CD4-positive, alpha-beta T cell treated with Interleukin-2 at 100 ng/mL for 4 hours (primary cell): ENCODE data around the gene CLTCL1.
"Not testable (repeated sequence)": the region's sequence is repeated elsewhere in the genome, so short reads cannot be mapped to it uniquely, and the experiment has no call there.

Experiments used
- DNase-seq: peaks from one replicate; pipeline ENCODE4 v3.0.0-alpha.2; 2020; ENCODE audit warnings: low spot score

CLTCL1 gene

DNA sequence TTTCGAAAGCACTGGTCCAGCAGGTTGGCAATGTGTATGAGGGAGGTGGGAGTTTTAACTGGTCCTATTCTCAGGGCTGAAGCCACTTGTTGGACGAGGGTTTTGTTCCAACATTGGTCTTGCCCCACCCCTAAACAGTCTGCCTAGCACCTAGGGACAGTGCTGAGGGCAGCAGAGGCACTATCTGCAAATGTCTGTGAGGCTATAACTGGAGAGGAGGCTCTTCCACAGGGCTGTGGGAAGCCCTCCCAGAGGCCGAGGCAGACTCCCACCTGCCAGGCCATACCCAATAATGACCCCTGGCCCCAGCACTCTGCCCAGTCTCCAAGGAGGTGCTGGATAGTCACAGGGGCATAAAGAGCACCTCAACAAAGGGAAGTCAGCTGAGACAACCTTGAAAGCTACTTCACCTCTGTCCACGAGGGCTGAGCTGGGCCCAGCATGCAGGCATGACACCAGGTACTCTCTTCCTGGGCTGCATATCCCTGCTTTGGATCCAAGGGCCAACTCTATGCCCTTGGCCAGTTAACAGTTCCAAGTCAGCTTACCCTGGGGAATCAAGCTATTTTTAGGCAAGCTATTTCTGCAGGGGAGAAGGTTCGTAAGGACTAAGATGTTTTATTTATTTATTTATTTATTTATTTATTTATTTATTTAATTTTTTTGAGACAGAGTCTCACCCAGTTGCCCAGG is 72.8 kb downstream of the CLTCL1 start:
- no peak for DNase-seq

DNA sequence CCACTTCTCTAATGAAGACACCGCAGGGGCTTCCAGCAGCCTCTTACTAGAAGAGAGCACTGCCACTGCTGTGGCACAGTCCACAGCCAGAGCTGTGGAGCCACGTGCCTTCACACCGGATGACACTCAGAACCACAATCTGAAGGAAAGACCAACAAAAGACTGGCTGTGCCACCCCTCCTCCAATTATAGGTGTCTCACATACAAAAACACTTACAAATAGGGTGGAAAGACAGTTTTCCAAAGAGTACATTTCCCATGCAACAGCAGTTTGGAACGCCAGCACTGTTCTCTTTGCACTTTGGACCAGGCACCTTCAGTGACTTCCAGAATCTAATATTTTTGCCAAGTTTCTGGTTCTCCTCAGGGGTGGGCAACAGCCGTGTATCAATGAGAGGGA is 74.9 kb downstream of the CLTCL1 start:
- no peak for DNase-seq

DNA sequence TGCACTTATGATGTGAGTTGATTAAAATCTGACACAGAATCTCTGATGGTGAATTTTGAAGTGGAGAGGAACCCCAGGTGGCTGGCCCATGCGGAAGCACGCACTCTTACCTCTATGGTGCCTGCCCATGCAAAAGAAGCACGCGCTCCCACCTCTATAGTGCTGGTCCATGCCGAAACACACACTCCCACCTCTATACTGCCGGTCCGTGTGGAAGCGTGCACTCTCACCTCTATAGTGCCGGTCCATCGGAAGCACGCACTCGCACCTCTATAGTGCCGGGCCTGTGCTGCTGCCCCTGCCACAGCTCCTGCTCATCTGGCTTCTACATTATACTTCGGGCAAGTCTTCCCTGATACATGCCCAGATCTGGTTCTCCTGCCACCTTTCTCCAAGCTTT is 76.2 kb downstream of the CLTCL1 start:
- DNase-seq, result no peak

DNA sequence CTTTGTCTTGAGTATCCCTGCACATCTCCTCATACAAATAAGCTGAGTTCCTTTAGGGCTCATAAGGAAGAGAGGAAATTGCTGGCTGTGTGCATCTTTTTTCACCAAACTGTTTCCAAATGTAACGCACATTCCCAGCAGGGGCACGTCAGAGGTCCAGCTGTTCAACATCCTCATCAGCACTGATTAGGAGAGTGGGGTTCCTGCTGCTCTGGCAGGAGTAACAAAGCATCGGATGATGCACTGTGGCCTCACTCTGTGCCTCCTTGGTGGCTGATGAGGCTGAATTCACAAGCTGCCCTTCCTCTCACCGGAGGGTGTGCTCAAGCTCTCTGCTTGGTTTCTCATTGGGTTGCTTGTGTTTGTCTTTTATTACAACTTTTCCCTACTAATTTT is 77.4 kb downstream of the CLTCL1 start:
- DNase-seq, result no peak

DNA sequence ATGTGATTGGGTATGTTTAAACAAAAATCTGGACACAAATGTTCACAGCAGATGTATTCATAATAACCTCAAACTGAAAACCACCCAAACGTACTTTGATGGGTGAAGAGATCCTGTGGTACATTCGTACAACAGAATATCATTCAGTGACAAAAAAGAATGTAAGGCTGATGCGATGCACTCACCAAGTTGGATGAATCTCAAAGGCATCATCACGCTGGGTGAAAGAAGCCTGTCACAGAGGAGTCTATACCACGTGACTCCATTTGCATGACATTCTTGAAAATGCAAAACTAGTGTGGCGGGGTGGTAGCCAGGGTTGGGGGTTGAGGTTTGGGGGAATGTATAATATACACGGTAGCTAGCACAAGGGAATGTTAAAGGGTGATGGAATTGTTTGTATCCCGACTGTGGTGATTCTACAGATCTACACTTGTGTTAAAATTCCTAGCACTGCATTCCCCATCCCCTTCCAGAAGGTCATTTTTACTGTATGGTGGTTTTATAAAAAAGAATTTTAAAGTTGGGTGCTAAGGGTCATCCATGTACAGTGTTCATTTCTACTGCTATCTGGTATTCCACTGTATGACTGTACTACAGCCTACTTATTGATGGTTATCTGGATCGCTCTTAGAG is 78.0 kb downstream of the CLTCL1 start:
- DNase-seq, result no peak

DNA sequence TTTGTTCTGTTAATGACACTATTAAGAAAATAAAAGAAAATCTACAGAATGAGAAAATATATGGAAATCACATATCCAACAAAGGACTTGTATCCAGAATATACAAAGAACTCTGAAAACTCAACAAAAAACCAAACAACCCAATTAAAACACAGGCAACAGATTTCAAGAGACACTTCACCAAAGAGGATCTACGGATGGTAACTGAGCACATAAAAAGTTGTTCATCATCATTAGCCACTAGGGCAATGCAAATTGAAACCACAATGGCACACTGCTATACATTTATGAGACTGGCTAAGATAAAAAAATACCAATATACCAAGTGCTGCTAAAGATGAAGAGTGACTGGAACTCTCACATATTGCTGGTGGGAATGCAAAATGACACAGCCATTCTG is 78.5 kb downstream of the CLTCL1 start:
- no peak for DNase-seq

DNA sequence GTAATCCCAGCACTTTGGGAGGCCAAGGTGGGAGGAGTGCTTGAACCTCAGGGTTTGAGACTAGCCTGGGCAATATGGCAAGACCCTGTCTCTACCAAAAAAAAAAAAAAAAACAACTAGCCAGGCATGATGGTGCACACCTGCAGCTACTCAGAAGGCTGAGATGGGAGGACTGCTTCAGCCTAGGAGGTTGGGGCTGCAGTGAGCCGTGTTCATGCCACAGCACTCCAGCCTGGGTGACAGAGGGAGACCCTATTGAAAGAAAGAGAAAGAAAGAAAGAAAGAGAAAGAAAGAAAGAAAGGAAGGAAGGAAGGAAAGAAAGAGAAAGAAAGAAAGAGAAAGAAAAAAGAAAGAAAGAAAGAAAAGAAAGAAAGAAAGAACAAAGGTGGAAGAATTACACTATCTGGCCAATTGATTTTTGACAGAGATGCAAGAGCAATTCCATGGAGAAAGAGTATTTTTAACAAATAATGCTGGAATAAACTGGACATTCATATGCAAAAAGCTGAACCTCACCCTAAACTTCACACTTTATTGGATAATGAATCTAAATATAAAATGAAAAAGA is 79.1 kb downstream of the CLTCL1 start:
- no peak for DNase-seq

DNA sequence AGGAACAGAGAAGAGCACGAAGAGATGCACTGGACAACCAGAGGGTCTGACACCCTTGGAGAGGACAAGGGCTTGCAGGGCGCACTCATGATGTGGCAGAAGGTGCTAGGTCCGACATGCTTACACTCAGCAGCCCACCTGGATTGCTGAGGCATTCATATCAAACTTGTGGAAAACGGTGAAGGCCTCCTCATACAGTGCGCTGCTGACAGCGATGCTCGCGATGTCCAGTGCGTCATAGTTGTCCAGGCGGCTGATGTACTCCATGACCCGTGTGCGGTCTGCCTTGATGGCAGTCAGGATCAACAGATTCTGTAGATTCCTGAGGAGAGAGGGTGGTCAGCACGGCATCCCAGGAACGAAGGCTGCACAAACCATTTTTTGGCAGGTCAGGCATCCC is 81.3 kb downstream of the CLTCL1 start:
- DNase-seq, result no peak

DNA sequence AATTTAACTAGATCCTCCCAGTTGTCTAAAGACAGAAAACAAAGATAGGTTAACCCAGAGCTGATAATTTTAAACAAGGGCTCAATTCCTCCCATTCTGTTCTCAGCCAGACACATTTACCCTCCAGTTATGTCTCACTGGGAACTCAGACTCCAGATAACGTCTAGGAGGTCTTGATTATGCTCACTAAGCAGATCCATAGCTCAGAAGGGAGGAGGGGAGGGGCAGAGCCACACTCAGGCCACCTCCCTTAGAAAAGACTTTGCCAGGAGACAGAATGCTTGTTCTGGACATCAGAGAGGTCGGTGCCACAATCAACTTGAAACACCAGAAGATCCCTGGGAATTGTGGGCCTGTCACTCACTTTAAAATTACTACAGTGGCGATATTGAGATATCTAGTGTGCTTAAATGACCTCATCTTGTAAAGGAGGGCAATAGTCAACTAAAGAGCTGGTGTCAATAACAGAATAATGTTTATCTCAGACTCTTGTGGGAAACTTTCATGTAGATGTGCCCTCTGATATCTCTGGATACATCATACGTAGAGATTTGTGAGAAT is 83.2 kb downstream of the CLTCL1 start:
- no peak for DNase-seq

DNA sequence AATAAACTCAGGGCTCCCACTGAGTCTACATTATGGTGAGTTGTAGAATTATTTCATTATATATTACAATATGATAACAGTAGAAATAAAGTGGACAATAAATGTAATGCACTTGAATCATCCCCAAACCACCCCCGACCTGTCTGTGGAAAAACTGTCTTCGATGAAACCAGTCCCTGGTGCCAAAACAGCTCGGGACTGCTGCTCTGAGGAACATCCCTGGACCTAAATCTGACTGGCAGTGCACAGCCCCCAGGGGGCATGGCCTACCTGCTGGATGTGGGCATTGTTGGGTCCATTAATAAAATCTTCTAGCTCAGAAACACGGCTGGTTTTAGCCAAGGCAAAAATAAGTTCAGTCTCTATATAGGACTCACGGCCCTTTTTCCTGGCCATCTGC is 83.6 kb downstream of the CLTCL1 start:
- DNase-seq, result no peak

DNA sequence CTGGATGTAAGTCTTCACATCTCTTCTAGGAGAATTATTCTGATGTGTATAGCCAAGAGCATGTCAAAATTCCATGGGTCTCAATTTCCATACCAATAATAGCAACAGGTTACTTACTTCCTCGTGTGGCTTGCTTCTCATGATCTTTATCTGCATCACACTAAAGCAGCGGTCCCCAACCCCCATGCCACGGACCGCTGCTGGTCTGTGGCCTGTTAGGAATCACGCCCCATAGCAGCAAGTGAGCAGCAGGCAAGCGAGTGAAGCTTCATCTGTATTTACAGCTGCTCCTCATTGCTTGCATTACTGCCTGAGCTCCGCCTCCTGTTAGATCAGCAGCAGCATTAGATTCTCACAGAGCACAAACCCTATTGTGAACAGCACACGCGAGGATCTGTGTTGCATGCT is 84.1 kb downstream of the CLTCL1 start:
- no peak for DNase-seq

DNA sequence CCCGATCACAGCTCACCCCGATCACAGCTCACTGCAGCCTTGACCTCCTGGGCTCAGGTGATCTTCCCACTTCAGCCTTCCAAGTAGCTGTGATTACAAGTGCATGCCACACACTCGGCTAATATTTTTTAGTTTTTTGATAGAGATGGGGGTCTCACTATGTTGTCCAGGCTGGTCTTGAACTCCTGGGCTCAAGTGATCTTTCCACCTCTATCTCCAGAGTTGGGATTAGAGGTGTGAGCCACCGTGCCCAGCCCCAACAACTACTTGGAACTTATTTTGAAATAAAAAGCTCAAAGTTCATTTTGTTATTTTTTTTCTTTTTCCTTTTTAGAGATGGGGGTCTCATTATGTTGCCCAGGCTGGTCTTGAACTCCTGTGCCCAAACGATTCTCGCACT is 85.2 kb downstream of the CLTCL1 start:
- no peak for DNase-seq

DNA sequence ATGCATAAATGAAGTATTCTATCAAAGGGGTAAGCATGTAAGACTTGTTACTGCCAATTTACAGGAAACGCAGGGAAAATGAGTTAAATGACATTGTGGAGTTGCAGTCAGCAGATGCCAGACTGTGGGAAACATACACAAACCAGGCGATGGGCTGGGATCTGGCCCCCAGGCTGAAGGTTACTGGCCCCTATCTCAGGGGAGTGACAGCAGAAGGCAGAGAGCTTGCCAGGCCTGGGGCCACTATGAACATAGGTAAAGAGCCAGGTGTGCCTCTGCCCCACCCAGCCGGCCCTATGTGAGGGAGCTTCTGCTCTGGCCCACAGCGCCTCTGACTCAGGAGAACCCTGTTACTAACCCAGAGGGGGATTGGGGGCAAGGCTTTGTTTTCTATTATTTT is 86.9 kb downstream of the CLTCL1 start:
- no peak for DNase-seq

DNA sequence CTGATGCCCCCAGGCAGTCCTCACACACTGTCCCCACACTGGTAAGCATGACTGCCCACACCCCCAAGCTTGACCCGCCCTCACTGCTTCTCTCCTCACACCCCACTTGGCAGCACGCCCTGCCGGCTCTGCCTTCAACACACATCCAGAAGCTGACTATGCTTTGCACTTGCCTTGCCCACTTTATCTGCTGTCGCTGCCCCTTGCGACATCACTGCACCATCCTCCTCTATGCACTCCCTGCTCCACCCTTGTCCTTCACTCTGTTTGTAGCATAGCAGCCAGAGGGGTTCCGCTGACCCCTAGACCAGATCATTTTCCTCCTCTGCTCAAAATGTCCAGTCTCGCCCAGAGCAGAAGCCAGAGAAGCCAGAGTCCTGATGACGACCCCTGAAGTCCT is 87.7 kb downstream of the CLTCL1 start:
- DNase-seq, result no peak

DNA sequence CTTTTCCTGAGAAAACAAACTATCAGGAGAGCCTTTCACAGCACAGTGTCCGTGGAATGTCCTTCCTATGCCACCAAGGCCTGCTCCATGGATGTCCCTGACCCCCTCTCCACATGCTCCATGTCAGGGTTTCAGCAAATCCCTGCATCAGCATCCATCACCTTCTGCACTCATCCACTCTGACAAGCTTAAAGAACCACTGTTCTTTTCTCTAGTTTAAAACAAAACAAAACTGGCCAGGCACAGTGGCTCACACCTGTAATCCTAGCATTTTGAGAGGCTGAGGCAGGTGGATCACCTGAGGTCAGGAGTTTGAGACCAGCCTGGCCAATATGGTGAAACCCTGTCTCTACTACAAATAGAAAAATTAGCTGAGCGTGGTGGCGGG is 88.7 kb downstream of the CLTCL1 start:
- not testable (repeated sequence) for DNase-seq

DNA sequence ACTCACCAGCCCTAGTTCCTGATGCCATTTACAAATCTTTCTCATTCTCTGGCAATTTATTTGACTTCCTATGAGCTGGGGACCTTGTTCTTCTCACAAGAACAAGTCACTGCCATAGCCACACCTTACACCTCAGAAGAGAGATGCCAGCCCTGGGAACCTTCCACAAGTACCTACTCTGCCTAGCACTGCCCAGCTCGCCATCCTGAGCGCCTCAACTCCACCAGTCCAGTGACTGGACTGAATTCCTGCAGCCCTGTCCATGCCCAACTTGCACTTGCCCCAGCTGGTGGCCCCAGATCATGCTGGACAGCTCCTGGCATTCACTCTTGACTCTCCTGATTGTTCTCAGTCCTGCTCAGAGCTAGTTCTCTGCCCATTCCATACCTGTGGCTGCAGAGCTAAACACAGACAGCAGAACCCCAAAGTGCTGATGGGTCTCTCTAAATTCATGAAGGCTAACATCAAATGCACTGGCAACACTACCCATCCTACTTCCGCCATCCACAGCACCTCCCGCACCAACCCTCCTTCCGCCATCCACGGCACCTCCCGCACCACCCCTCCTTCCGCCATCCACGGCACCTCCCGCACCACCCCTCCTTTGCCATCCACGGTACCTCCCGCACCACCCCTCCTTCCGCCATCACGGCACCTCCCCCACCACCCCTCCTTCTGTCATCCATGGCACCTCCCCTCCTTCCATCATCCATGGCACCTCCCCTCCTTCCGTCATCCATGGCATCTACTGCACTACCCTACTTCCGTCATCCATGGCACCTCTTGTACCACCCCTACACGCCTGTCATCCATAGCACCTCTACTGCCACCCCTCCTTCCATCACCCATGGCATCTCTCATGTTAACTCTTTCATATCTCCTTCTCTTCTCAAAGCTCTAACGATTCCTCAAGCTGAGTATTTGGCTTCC is 89.4 kb downstream of the CLTCL1 start:
- DNase-seq, result no peak

DNA sequence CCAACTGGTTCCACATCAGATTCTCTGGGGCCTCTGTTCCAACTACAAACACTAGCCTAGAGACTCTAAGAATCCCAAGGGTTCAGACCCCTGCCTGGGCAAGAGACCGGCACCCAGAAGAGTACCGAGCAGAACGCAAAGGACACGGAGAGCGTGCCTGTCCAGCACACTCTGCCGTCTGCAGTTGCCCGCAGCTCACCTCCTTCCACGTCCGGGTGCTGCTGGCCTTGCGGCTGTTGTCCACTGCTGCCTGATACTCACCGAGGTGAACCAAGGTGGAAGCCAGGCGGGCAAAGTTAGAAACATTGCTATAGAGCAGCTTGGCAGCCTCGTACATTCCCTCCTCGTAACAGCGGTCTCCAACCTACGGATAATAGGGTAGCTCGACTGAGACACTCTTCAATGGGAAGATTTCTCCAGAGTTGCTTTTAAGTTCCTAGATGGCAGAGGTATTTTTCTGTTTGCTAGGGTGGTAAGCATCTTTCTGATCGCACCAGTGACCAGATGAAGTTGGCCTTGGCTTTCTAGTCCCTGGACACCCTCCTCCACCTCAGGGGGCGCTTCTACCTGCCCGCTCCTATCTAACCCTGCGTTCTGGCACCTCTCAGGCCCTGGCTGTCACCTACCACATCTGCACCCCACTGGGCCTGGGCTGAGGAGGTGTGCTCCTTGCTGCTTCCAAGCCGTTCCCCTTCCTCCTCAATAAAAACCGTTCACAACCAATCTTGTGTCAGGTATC is 90.2 kb downstream of the CLTCL1 start:
- DNase-seq, result no peak

DNA sequence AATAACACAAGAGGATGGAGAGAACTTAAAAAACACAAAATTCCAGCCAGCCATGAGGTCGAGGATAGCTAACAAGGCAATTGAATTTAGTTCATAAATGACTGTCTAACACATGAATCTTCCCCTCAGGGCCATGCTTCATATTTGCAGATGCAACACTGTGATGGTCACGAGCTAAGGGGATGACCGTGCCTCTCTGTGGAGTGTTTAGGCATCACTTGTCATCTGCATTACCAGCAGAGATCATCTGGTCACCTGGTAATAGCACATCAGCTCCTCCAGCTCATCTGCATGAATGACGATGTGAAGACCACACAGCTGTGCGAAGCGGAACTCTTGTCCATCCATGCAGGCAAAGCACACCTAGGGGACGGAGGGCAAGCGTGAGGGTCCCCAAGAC is 92.0 kb downstream of the CLTCL1 start:
- DNase-seq, result no peak

DNA sequence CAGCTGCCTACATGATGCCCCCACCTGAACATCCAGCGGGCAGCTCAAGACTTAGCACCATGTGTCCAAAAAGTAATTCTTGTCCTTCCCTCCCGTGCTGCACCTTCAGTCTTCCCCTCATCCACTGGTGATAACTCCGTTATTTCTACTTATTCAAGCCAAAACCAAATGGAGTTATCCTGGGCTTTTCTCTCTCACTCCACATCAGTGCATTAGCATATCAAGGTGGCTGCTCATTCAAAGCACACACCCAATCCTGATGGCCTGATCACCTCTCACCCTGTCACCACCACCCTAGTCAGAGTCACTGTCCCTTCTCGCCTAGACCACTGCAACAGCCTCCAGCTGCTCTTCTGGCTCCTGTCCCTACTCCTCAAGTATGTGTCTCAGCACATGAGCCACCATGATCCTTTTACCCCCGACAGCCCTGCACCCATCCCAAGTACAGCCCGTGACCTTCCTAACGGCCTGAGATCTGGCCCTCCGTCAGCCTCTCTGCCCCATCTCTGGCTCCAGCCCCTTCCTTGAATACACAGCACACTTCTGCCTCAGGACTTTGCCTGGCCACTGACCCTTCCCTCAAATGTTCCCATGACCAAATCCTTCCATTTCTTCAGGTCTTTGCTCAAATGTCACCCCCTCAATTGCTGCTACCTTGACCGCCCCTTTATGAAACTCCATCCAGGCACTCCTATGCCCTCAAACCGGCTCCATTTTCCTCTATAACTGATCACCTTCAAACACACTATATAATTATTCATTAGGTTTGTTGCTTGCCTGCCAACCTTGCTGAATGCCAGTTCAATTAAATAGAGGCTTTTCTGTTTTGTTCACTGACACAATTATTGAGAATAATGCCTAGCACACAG is 93.3 kb downstream of the CLTCL1 start:
- DNase-seq, result no peak

DNA sequence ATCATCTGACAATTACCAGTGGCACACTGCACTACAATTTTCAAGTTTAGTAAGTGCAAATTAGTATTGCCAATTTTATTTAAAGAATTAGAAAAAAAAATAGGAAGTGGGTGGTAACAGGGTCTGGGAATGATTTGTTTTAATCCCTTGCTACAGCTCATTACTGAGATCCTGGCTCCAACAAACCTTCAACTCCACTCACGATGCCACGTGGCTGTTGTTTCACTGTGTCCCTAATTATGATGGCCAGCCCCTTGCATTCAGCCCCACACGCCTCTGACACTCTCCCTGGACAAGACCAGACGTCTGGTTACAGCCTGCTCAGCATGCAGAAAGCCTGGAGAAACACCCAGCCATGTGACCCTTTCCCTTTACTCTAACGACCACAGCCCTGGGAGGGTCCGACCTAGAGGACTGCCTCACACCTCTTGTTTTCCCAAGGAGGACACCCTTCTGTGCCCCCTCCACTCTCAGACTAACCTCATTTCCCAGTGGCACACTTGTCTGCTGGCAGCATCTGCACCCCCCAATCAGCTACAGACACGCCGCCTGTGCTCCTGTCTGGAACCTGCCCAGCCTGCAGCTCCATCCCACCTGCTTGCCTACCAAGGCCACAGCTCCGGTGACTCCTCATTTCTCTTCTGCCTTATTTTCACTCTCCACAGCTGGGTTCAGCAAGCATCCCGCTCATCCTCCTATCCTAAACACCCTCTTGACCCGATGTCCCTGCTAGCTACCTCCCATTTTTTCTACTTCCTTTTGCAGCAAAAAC is 94.5 kb downstream of the CLTCL1 start:
- DNase-seq, result no peak
